ENCODE results near the gene EEFSEC. TPM values are rescaled to one million over a fixed set of nuclear protein-coding genes. Genes with fewer than 3 reads are reported as not detected.

Gene EEFSEC
- total RNA-seq, 1 experiment from 2014 or later, result 9.6 TPM

DNA sequence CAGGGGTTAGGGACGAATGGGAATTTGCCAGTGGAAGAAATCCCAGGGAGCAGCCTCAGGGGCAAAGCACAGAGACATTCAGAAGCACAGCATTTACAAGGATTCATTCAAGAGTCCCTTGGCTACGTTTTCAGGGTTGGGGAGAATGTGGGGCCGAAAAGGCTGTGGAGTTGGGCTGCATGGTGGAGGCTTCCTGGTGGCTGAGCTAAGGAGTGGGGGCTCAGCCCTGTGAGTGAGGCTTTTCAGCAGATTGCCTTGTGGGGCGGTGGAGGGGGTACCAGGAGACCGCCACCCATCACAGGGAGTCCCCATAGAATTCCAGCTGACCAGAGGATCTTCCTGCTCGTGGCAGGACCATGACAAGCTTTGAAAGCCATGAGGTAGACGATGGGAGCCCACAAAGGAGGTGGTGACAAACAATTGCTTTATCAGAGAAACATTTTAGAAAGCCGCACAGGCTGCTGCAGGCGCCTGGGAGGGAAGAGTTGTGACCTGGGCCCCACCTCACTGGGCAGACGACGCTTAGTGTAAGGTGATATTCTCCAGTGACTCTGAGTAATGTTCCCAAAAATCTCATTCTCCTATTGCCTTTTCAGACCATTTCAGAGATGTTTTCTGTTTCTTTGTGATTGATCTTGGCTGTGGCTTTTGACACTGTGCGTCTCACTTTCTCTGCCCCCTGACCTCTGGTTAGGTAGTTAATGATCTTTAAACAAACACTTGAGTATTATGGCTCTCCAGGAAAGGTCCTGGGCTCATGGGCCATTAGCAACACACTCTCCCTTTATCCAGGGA, 185.5 kb downstream of the EEFSEC start:
- no peak for TF ChIP-seq EZH2phosphoT487 (IDR thresholded peaks at IDR 0.05; ENCODE audit: borderline replicate concordance, low read length)
- no peak for TF ChIP-seq CTCF (conservative IDR thresholded peaks at IDR 0.05; ENCODE audit: low read depth, low read length)
- TF ChIP-seq EZH2 (IDR thresholded peaks at IDR 0.05; ENCODE audit: low read length, unreplicated experiment), result no peak
- no peaks in the 10 kb centered on the region for H3K79me2 ChIP-seq (ENCODE audit: low read length)
- intact Hi-C loops (cut with micrococcal nuclease), result no loop called here
- BruUV-seq (replicated peaks), result no TSS peak
- ATAC-seq (no peak), DNase-seq (no peak)
- POLR2A ChIA-PET (ENCODE audit: unreplicated experiment), result no interaction called here
- no peak overlapping the region for H3K27ac ChIP-seq (ENCODE audit: low read length)
- peaks cover 20% of the 10 kb centered on the region for H3K4me1 ChIP-seq (ENCODE audit: insufficient read depth, low read length)
- no peaks in the 10 kb centered on the region for H3K36me3 ChIP-seq (ENCODE audit: low read depth, low read length)
- CTCF ChIA-PET, result no interaction called here
- H3F3A ChIP-seq (ENCODE audit: low read length, unreplicated experiment), result no peaks in the 10 kb centered on the region
- H3K4me3 ChIP-seq (ENCODE audit: low read length), result no peak overlapping the region
- H3K9ac ChIP-seq (ENCODE audit: low read length), result no peak overlapping the region
- no peaks in the 10 kb centered on the region for H3K9me2 ChIP-seq (replicated peaks; ENCODE audit: low read length)
- no peaks in the 10 kb centered on the region for H4K20me1 ChIP-seq (ENCODE audit: low read length)
- no peak overlapping the region for H2AFZ ChIP-seq (ENCODE audit: low read length)
- no peaks in the 10 kb centered on the region for H3K9me3 ChIP-seq (ENCODE audit: low read length)
- no peak overlapping the region for H3K4me2 ChIP-seq (ENCODE audit: low read length)
- H3K27me3 ChIP-seq (ENCODE audit: low read length), result no peaks in the 10 kb centered on the region

DNA sequence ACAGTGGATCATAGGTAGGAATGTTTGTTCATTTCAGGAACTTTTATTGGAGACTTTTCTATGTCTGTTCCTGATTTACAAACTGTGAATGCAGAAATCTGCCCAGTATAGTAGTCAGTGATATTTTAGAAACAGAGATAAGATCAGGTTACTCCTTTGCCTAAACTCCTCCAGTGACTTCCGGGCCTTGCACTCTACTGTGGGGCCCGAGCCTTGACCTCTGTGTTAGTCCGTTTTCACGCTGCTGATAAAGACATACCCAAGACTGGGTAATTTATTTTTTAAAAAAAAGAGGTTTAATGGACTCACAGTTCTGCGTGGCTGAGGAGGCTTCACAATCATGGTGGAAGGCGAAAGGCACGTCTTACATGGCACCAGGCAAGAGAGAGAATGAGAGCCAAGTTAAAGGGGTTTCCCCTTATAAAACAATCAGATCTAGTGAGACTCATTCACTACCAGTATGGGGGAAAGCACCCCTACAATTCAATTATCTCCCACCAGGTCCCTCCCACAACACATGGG, 186.3 kb downstream of the EEFSEC start:
- no peaks in the 10 kb centered on the region for H3K9me3 ChIP-seq (ENCODE audit: low read length)

More for the DNA sequence above, 186.3 kb downstream of the EEFSEC start:
- Histone ChIP-seq H3K4me1 (ENCODE audit: insufficient read depth, low read length) (peaks cover 25% of the 10 kb centered on the region), H3F3A (ENCODE audit: low read length, unreplicated experiment) (no peaks in the 10 kb centered on the region), H2AFZ (ENCODE audit: low read length) (no peak overlapping the region), H4K20me1 (ENCODE audit: low read length) (no peaks in the 10 kb centered on the region), H3K27me3 (ENCODE audit: low read length) (no peaks in the 10 kb centered on the region), H3K4me3 (ENCODE audit: low read length) (no peak overlapping the region), H3K79me2 (ENCODE audit: low read length) (no peaks in the 10 kb centered on the region), H3K9ac (ENCODE audit: low read length) (no peak overlapping the region), H3K9me2 (replicated peaks; ENCODE audit: low read length) (no peaks in the 10 kb centered on the region), H3K4me2 (ENCODE audit: low read length) (no peak overlapping the region), H3K36me3 (ENCODE audit: low read depth, low read length) (no peaks in the 10 kb centered on the region), H3K27ac (ENCODE audit: low read length) (no peak overlapping the region)
- ATAC-seq, result no peak
- ChIA-PET CTCF (no interaction called here), POLR2A (ENCODE audit: unreplicated experiment) (no interaction called here)
- no TSS peak for BruUV-seq (replicated peaks)
- DNase-seq, result no peak
- intact Hi-C loops (cut with micrococcal nuclease), result no loop called here
- TF ChIP-seq EZH2phosphoT487 (IDR thresholded peaks at IDR 0.05; ENCODE audit: borderline replicate concordance, low read length) (no peak), EZH2 (IDR thresholded peaks at IDR 0.05; ENCODE audit: low read length, unreplicated experiment) (no peak), CTCF (conservative IDR thresholded peaks at IDR 0.05; ENCODE audit: low read depth, low read length) (no peak)

Data from PC-3 (cell line).